ENCODE results near the gene NXN.
"Not testable (repeated sequence)": the region's sequence is repeated elsewhere in the genome, so short reads cannot be mapped to it uniquely, and the experiment has no call there.

Gene NXN

GRCh38 chr17:805886-806285, 173.7 kb downstream of the NXN start:
- H2BK120ac ChIP-seq (ENCODE audit: low read depth, low read length); H2AK5ac ChIP-seq (ENCODE audit: low read length, severe bottlenecking); H4K8ac ChIP-seq (ENCODE audit: low read length); H2BK15ac ChIP-seq (ENCODE audit: low read depth, poor library complexity, severe bottlenecking); H3K9ac ChIP-seq (ENCODE audit: low read length); DNase-seq; H2BK5ac ChIP-seq (ENCODE audit: low read depth, low read length, poor library complexity, severe bottlenecking); H3K4me2 ChIP-seq (ENCODE audit: low read length, poor library complexity, severe bottlenecking); H3K27ac ChIP-seq (ENCODE audit: low read length, poor library complexity, severe bottlenecking); H2BK12ac ChIP-seq (ENCODE audit: low read length in 2 of 2); H3K14ac ChIP-seq (ENCODE audit: low read length in 2 of 2); H3K4ac ChIP-seq (ENCODE audit: low read depth in 1 of 2, low read length in 2 of 2); H4K91ac ChIP-seq (ENCODE audit: low read length); H3K9me3 ChIP-seq (ENCODE audit: control insufficient read depth, low read length); H3K23ac ChIP-seq (ENCODE audit: low read length in 2 of 2); H2AFZ ChIP-seq (ENCODE audit: low read depth, low read length); H3K4me3 ChIP-seq (ENCODE audit: insufficient read depth in 1 of 2, low read depth in 1 of 2, low read length in 2 of 2); H3K27me3 ChIP-seq (ENCODE audit: control insufficient read depth in 1 of 2, insufficient read depth in 1 of 2, low read length in 2 of 2); H3K18ac ChIP-seq (ENCODE audit: low read depth in 1 of 2, low read length in 2 of 2): not testable (repeated sequence)
- Histone ChIP-seq H3K4me1 (ENCODE audit: control insufficient read depth, insufficient read depth, low read depth, low read length) (peaks cover 31% of the 10 kb centered on the region), H3K36me3 (ENCODE audit: control insufficient read depth in 1 of 2, insufficient read depth in 2 of 2, low read depth in 1 of 2, low read length in 2 of 2) (peaks cover 0 to 66% of the 10 kb centered on the region in 2 experiments), H3K79me1 (replicated peaks; ENCODE audit: low read length, poor library complexity, severe bottlenecking) (peaks cover 47% of the 10 kb centered on the region)
- WGBS, result 98% methylated on average over 11 of the region's 23 CpGs

- Histone ChIP-seq H3K4me2 (ENCODE audit: low read length, poor library complexity, severe bottlenecking) (no peak overlapping the region), H3K14ac (ENCODE audit: low read length in 2 of 2) (no peak overlapping the region), H3K9ac (ENCODE audit: low read length) (no peak overlapping the region), H2BK15ac (ENCODE audit: low read depth, poor library complexity, severe bottlenecking) (no peak overlapping the region), H3K9me3 (ENCODE audit: control insufficient read depth, low read length) (no peaks in the 10 kb centered on the region), H3K36me3 (ENCODE audit: control insufficient read depth in 1 of 2, insufficient read depth in 2 of 2, low read depth in 1 of 2, low read length in 2 of 2) (peaks cover 0 to 73% of the 10 kb centered on the region in 2 experiments), H3K4me1 (ENCODE audit: control insufficient read depth, insufficient read depth, low read depth, low read length) (peaks cover 31% of the 10 kb centered on the region), H4K91ac (ENCODE audit: low read length) (no peak overlapping the region), H4K8ac (ENCODE audit: low read length) (no peak overlapping the region), H3K27me3 (ENCODE audit: control insufficient read depth in 1 of 2, insufficient read depth in 1 of 2, low read length in 2 of 2) (peaks cover 0 to 7% of the 10 kb centered on the region in 2 experiments), H2BK120ac (ENCODE audit: low read depth, low read length) (no peak overlapping the region), H2BK5ac (ENCODE audit: low read depth, low read length, poor library complexity, severe bottlenecking) (no peak overlapping the region), H2AFZ (ENCODE audit: low read depth, low read length) (no peak overlapping the region), H2BK12ac (ENCODE audit: low read length in 2 of 2) (no peak overlapping the region), H3K4me3 (ENCODE audit: insufficient read depth in 1 of 2, low read depth in 1 of 2, low read length in 2 of 2) (no peak overlapping the region), H3K23ac (ENCODE audit: low read length in 2 of 2) (no peak overlapping the region), H3K79me1 (replicated peaks; ENCODE audit: low read length, poor library complexity, severe bottlenecking) (peaks cover 48% of the 10 kb centered on the region), H3K27ac (ENCODE audit: low read length, poor library complexity, severe bottlenecking) (no peak overlapping the region), H2AK5ac (ENCODE audit: low read length, severe bottlenecking) (peak overlapping the region; percentile 6), H3K18ac (ENCODE audit: low read depth in 1 of 2, low read length in 2 of 2) (no peak overlapping the region), H3K4ac (ENCODE audit: low read depth in 1 of 2, low read length in 2 of 2) (no peak overlapping the region)
- DNase-seq, result no peak
- WGBS, result 95% methylated on average over 38 of the region's 41 CpGs
These were observed 174.8 kb downstream of the NXN start for GRCh38 chr17:804541-805435.

GRCh38 chr17:802901-803881, 176.4 kb downstream of the NXN start:
- Histone ChIP-seq H3K9ac (ENCODE audit: low read length) (no peak overlapping the region), H3K4me1 (ENCODE audit: control insufficient read depth, insufficient read depth, low read depth, low read length) (peaks cover 33% of the 10 kb centered on the region), H3K4ac (ENCODE audit: low read depth in 1 of 2, low read length in 2 of 2) (no peak overlapping the region), H3K27me3 (ENCODE audit: control insufficient read depth in 1 of 2, insufficient read depth in 1 of 2, low read length in 2 of 2) (peaks cover 0 to 7% of the 10 kb centered on the region in 2 experiments), H2AK5ac (ENCODE audit: low read length, severe bottlenecking) (peak overlapping the region; percentile 53), H3K14ac (ENCODE audit: low read length in 2 of 2) (no peak overlapping the region), H3K23ac (ENCODE audit: low read length in 2 of 2) (no peak overlapping the region), H3K27ac (ENCODE audit: low read length, poor library complexity, severe bottlenecking) (peak overlapping the region; percentile 43), H3K36me3 (ENCODE audit: control insufficient read depth in 1 of 2, insufficient read depth in 2 of 2, low read depth in 1 of 2, low read length in 2 of 2) (peaks cover 0 to 77% of the 10 kb centered on the region in 2 experiments), H4K8ac (ENCODE audit: low read length) (no peak overlapping the region), H2BK15ac (ENCODE audit: low read depth, poor library complexity, severe bottlenecking) (no peak overlapping the region), H3K4me3 (ENCODE audit: insufficient read depth in 1 of 2, low read depth in 1 of 2, low read length in 2 of 2) (no peak overlapping the region), H2BK120ac (ENCODE audit: low read depth, low read length) (no peak overlapping the region), H2AFZ (ENCODE audit: low read depth, low read length) (no peak overlapping the region), H3K4me2 (ENCODE audit: low read length, poor library complexity, severe bottlenecking) (peak overlapping the region; percentile 4), H3K79me1 (replicated peaks; ENCODE audit: low read length, poor library complexity, severe bottlenecking) (peaks cover 38% of the 10 kb centered on the region), H3K18ac (ENCODE audit: low read depth in 1 of 2, low read length in 2 of 2) (no peak overlapping the region), H4K91ac (ENCODE audit: low read length) (no peak overlapping the region), H2BK5ac (ENCODE audit: low read depth, low read length, poor library complexity, severe bottlenecking) (no peak overlapping the region), H2BK12ac (ENCODE audit: low read length in 2 of 2) (no peak overlapping the region), H3K9me3 (ENCODE audit: control insufficient read depth, low read length) (no peaks in the 10 kb centered on the region)
- 91% methylated on average over 37 of the region's 37 CpGs for WGBS
- DNase-seq, result no peak

- Histone ChIP-seq H3K36me3 (ENCODE audit: control insufficient read depth in 1 of 2, insufficient read depth in 2 of 2, low read depth in 1 of 2, low read length in 2 of 2) (peaks cover 0 to 72% of the 10 kb centered on the region in 2 experiments), H3K79me1 (replicated peaks; ENCODE audit: low read length, poor library complexity, severe bottlenecking) (peaks cover 32% of the 10 kb centered on the region), H3K18ac (ENCODE audit: low read depth in 1 of 2, low read length in 2 of 2) (no peak overlapping the region), H4K91ac (ENCODE audit: low read length) (no peak overlapping the region), H3K4me2 (ENCODE audit: low read length, poor library complexity, severe bottlenecking) (no peak overlapping the region), H3K4me1 (ENCODE audit: control insufficient read depth, insufficient read depth, low read depth, low read length) (peaks cover 33% of the 10 kb centered on the region), H2BK12ac (ENCODE audit: low read length in 2 of 2) (no peak overlapping the region), H2AFZ (ENCODE audit: low read depth, low read length) (no peak overlapping the region), H3K23ac (ENCODE audit: low read length in 2 of 2) (no peak overlapping the region), H3K14ac (ENCODE audit: low read length in 2 of 2) (no peak overlapping the region), H3K27me3 (ENCODE audit: control insufficient read depth in 1 of 2, insufficient read depth in 1 of 2, low read length in 2 of 2) (peaks cover 0 to 7% of the 10 kb centered on the region in 2 experiments), H3K9me3 (ENCODE audit: control insufficient read depth, low read length) (no peaks in the 10 kb centered on the region), H2BK5ac (ENCODE audit: low read depth, low read length, poor library complexity, severe bottlenecking) (peak overlapping the region; percentile 11), H3K4ac (ENCODE audit: low read depth in 1 of 2, low read length in 2 of 2) (no peak overlapping the region), H2BK15ac (ENCODE audit: low read depth, poor library complexity, severe bottlenecking) (no peak overlapping the region), H3K27ac (ENCODE audit: low read length, poor library complexity, severe bottlenecking) (no peak overlapping the region), H3K9ac (ENCODE audit: low read length) (no peak overlapping the region), H4K8ac (ENCODE audit: low read length) (no peak overlapping the region), H3K4me3 (ENCODE audit: insufficient read depth in 1 of 2, low read depth in 1 of 2, low read length in 2 of 2) (no peak overlapping the region), H2AK5ac (ENCODE audit: low read length, severe bottlenecking) (no peak overlapping the region), H2BK120ac (ENCODE audit: low read depth, low read length) (no peak overlapping the region)
- no peak for DNase-seq
- WGBS, result 96% methylated on average over 14 of the region's 14 CpGs
These were observed 177.1 kb downstream of the NXN start for GRCh38 chr17:802481-802880.
